GM23248 (cell line): ENCODE results near the gene MOB4. TPM values are rescaled to one million over a fixed set of nuclear protein-coding genes. Genes with fewer than 3 reads are reported as not detected.

Experiments
- DNase-seq: peaks from one replicate; pipeline ENCODE4 v3.0.0-alpha.2; 2015
- H2AFZ ChIP-seq: fragments of 200-600 bp; sonication (generic); 2 replicates; pipeline ENCODE4 v1.6.1; 2016; ENCODE audit warnings: antibody characterized with exemption
- H3F3A ChIP-seq: fragments of 200-600 bp; sonication (generic); 2 replicates; pipeline ENCODE4 v1.6.1; 2016; ENCODE audit warnings: mild to moderate bottlenecking, antibody characterized with exemption, mixed run types; ENCODE audit not compliant: insufficient read depth
- H3K27ac ChIP-seq: fragments of 200-600 bp; sonication (generic); 2 replicates; pipeline ENCODE4 v1.5.1; 2016; ENCODE audit warnings: mild to moderate bottlenecking
- H3K27me3 ChIP-seq: fragments of 200-600 bp; sonication (generic); replicated peaks from 2 replicates; pipeline ENCODE4 v1.6.1; 2016; ENCODE audit warnings: mild to moderate bottlenecking; ENCODE audit not compliant: insufficient read depth
- H3K36me3 ChIP-seq: fragments of 200-600 bp; sonication (generic); 2 replicates; pipeline ENCODE4 v1.6.1; 2016; ENCODE audit warnings: low read depth, mild to moderate bottlenecking
- H3K4me1 ChIP-seq: fragments of 200-600 bp; sonication (generic); 2 replicates; pipeline ENCODE4 v1.6.1; 2016; ENCODE audit warnings: mild to moderate bottlenecking; ENCODE audit not compliant: insufficient read depth
- H3K4me2 ChIP-seq: fragments of 200-600 bp; sonication (generic); one replicate; pipeline ENCODE4 v1.6.1; 2016; ENCODE audit warnings: mild to moderate bottlenecking; ENCODE audit not compliant: unreplicated experiment
- H3K4me3 ChIP-seq: fragments of 200-600 bp; sonication (generic); 2 replicates; pipeline ENCODE4 v1.5.1; 2016; ENCODE audit warnings: mild to moderate bottlenecking
- H3K79me2 ChIP-seq: fragments of 200-600 bp; sonication (generic); 2 replicates; pipeline ENCODE4 v1.6.1; 2016; ENCODE audit warnings: mild to moderate bottlenecking; ENCODE audit not compliant: insufficient read depth
- H3K9ac ChIP-seq: fragments of 200-600 bp; sonication (generic); 2 replicates; pipeline ENCODE4 v1.6.1; 2016; ENCODE audit warnings: mild to moderate bottlenecking
- H3K9me2 ChIP-seq: fragments of 200-600 bp; sonication (generic); 2 replicates; pipeline ENCODE4 v1.6.1; 2016; ENCODE audit warnings: mixed run types, mild to moderate bottlenecking, moderate library complexity; ENCODE audit not compliant: insufficient read depth
- H3K9me3 ChIP-seq: fragments of 200-600 bp; sonication (generic); one replicate; pipeline ENCODE4 v1.6.1; 2017; ENCODE audit warnings: low read depth
- H4K20me1 ChIP-seq: fragments of 200-600 bp; sonication (generic); 2 replicates; pipeline ENCODE4 v1.6.0; 2016; ENCODE audit not compliant: insufficient read depth
- EZH2 ChIP-seq: fragments of 200-600 bp; sonication (generic); IDR thresholded peaks from 2 replicates; pipeline ENCODE4 v1.6.1; 2018; ENCODE audit warnings: antibody characterized with exemption, mild to moderate bottlenecking; ENCODE audit not compliant: insufficient read depth, poor library complexity, severe bottlenecking
- EZH2phosphoT487 ChIP-seq: fragments of 200-600 bp; sonication (generic); IDR thresholded peaks from 2 replicates; pipeline ENCODE4 v1.6.1; 2018; ENCODE audit warnings: antibody characterized with exemption, moderate library complexity, mild to moderate bottlenecking, low read depth; ENCODE audit not compliant: insufficient read depth
- WGBS, 2 experiments: methylation state at CpG; one replicate each; pipeline ENCODE4 v1.1.6; 2015 to 2017; ENCODE audit warnings: low lambda C conversion rate in 2 of 2, low coverage in 1 of 2; ENCODE audit errors: missing lambda C conversion rate in 2 of 2; 5-methylcytosine and 5-hydroxymethylcytosine counted together
- in situ Hi-C: fragments of 300-500 bp; cut with MboI; formaldehyde crosslinking; loops from 2 replicates; pipeline ENCODE4 v1.15.0; 2020
- polyA plus RNA-seq: library from polyadenylated mRNA; unstranded; fragments of >200 nt; fragmentation: Nextera tagmentation; extraction: Ambion mirVana; gene quantifications from 2 replicates; pipeline ENCODE4 v1.2.1, GENCODE V29; 2016
- total RNA-seq: library from RNA; depleted of rRNA; stranded (reverse); fragments of >200 nt; shearing (Covaris generic); gene quantifications from 2 replicates; pipeline ENCODE4 v1.2.3, GENCODE V29; 2014

The MOB4 gene
- total and polyA plus RNA-seq, 2 experiments from 2014 or later: 45.8 to 67.1 TPM

DNA sequence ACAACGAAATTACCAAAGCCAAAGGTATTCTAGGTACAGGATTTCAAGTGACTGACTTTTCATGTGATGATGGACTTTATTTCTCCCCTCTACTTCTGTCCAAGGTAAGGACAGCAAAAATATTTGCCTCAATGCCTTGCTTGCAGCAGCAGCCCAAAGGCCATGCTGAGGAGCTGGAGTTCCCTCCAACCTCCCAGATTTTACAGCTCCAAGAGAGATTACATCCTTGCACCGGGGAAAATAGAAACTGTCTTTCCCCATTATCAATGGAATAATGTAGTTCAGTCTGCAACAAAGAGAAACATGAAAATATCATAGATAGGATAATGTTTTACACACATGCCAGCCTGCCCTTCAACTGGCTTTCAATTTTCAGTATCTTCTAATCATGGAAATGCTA lies 29.7 kb upstream of the MOB4 start:
- Histone ChIP-seq H2AFZ (no peak overlapping the region), H3K4me2 (no peak overlapping the region), H3K9me3 (no peaks in the 10 kb centered on the region), H3K79me2 (peaks cover 5% of the 10 kb centered on the region), H4K20me1 (no peaks in the 10 kb centered on the region), H3K36me3 (peaks cover 62% of the 10 kb centered on the region), H3K9ac (no peak overlapping the region), H3K27me3 (no peaks in the 10 kb centered on the region), H3K4me1 (no peaks in the 10 kb centered on the region), H3K27ac (no peak overlapping the region), H3K9me2 (no peaks in the 10 kb centered on the region), H3F3A (peaks cover 77% of the 10 kb centered on the region), H3K4me3 (no peak overlapping the region)
- DNase-seq: no peak
- in situ Hi-C loops: no loop called here
- 75 to 81% methylated on average over 2 of the region's 2 CpGs for WGBS, 2 experiments
- TF ChIP-seq EZH2phosphoT487 (no peak), EZH2 (no peak)

DNA sequence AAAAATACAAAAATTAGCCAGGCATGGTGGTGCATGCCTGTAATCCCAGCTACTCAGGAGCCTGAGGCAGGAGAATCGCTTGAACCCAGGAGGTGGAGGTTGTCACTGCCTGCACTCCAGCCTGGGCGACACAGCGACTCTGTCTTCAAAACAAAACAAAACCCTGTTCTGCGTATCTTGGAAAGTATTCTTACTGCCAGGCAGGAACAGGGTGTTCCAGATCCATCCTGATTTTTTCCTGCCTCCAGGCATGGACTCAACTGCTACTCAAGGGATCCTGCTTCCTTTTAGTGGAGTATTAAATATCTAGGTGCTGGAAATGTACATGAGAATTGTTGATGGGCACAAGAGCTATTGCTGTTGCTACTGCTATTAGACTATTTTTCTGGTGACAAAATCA lies 28.5 kb upstream of the MOB4 start:
- no peak overlapping the region for H3K9ac ChIP-seq
- DNase-seq: no peak
- no peaks in the 10 kb centered on the region for H3K27me3 ChIP-seq
- no peak overlapping the region for H3K4me2 ChIP-seq
- WGBS, 2 experiments: 95 to 97% methylated on average over 4 of the region's 4 CpGs
- H3F3A ChIP-seq: peaks cover 86% of the 10 kb centered on the region
- peaks cover 73% of the 10 kb centered on the region for H3K36me3 ChIP-seq
- peaks cover 17% of the 10 kb centered on the region for H3K79me2 ChIP-seq
- no peaks in the 10 kb centered on the region for H3K9me3 ChIP-seq
- no peak overlapping the region for H3K4me3 ChIP-seq
- TF ChIP-seq EZH2phosphoT487 (no peak), EZH2 (no peak)
- no peak overlapping the region for H2AFZ ChIP-seq
- H4K20me1 ChIP-seq: no peaks in the 10 kb centered on the region
- in situ Hi-C loops: no loop called here
- no peaks in the 10 kb centered on the region for H3K9me2 ChIP-seq
- H3K4me1 ChIP-seq: no peaks in the 10 kb centered on the region
- no peak overlapping the region for H3K27ac ChIP-seq

GRCh38 chr2:197495433-197496134 lies 20.3 kb upstream of the MOB4 start:
- no peak for DNase-seq
- no peak overlapping the region for H2AFZ ChIP-seq
- no peak overlapping the region for H3K4me3 ChIP-seq
- H3K9me3 ChIP-seq: no peaks in the 10 kb centered on the region
- H3K9me2 ChIP-seq: no peaks in the 10 kb centered on the region
- H3F3A ChIP-seq: peaks cover 28% of the 10 kb centered on the region
- in situ Hi-C loops: no loop called here
- no peak overlapping the region for H3K4me2 ChIP-seq
- 94 to 98% methylated on average over 2 of the region's 2 CpGs for WGBS, 2 experiments
- H3K9ac ChIP-seq: no peak overlapping the region
- no peak overlapping the region for H3K27ac ChIP-seq
- H4K20me1 ChIP-seq: no peaks in the 10 kb centered on the region
- peaks cover 67% of the 10 kb centered on the region for H3K36me3 ChIP-seq
- peaks cover 25% of the 10 kb centered on the region for H3K4me1 ChIP-seq
- TF ChIP-seq EZH2phosphoT487 (no peak), EZH2 (no peak)
- no peaks in the 10 kb centered on the region for H3K27me3 ChIP-seq
- peaks cover 86% of the 10 kb centered on the region for H3K79me2 ChIP-seq

- Histone ChIP-seq H3K4me1 (peaks cover 25% of the 10 kb centered on the region), H3K9ac (no peak overlapping the region), H4K20me1 (no peaks in the 10 kb centered on the region), H3K9me2 (no peaks in the 10 kb centered on the region), H3K4me2 (peak overlapping the region; percentile 92), H3K36me3 (peaks cover 58% of the 10 kb centered on the region), H2AFZ (no peak overlapping the region), H3K9me3 (no peaks in the 10 kb centered on the region), H3K4me3 (no peak overlapping the region), H3F3A (peaks cover 31% of the 10 kb centered on the region), H3K27me3 (no peaks in the 10 kb centered on the region), H3K27ac (no peak overlapping the region), H3K79me2 (peaks cover 92% of the 10 kb centered on the region)
- in situ Hi-C loops: no loop called here
- no peak for DNase-seq
- TF ChIP-seq EZH2phosphoT487: no peak
- TF ChIP-seq EZH2: no peak
These were observed 19.2 kb upstream of the MOB4 start for GRCh38 chr2:197496695-197497094.

DNA sequence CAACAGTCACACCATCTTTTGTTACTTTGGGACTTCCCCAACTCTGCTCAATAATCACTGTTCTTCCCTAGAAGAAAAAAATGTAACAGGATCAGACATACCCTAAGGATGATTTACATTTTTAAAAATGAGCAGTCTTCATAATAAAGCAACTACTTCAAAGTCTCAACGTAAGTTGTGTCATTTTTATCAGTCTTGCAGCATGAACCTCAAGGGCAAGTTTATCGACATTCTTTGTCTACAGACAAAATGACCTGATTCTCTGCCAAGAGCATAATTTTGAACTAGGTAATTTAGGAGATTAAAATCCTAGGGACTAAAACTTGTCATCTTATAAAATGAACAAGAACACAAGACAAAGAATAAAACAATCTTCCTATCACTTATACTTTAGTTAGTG lies 18.5 kb upstream of the MOB4 start:
- no peaks in the 10 kb centered on the region for H3K9me3 ChIP-seq
- H3K36me3 ChIP-seq: peaks cover 52% of the 10 kb centered on the region
- in situ Hi-C loops: no loop called here
- WGBS, 2 experiments: 32 to 39% methylated on average over 2 of the region's 2 CpGs
- TF ChIP-seq EZH2 (no peak), EZH2phosphoT487 (no peak)
- no peak overlapping the region for H3K27ac ChIP-seq
- H2AFZ ChIP-seq: no peak overlapping the region
- H3K4me2 ChIP-seq: peak overlapping the region; percentile 92
- no peaks in the 10 kb centered on the region for H4K20me1 ChIP-seq
- H3K9me2 ChIP-seq: no peaks in the 10 kb centered on the region
- no peak for DNase-seq
- no peaks in the 10 kb centered on the region for H3K27me3 ChIP-seq
- peak overlapping the region; percentile 89 for H3K4me3 ChIP-seq
- H3K4me1 ChIP-seq: peaks cover 31% of the 10 kb centered on the region
- H3K79me2 ChIP-seq: peaks cover 92% of the 10 kb centered on the region
- H3F3A ChIP-seq: peaks cover 28% of the 10 kb centered on the region
- H3K9ac ChIP-seq: peak overlapping the region; percentile 89; the same call in 1 of the 2 replicates
